Skeletal muscle tissue (tissue), 4 donors: ENCODE measurements around the gene ACKR1. TPM values are rescaled to one million over a fixed set of nuclear protein-coding genes. Genes with fewer than 3 reads are reported as not detected.

Experiments used
- H3K27ac ChIP-seq: one replicate; pipeline ENCODE4 v1.7.0; 2013; ENCODE audit warnings: mild to moderate bottlenecking, low read depth, low read length, inconsistent platforms
- H3K27me3 ChIP-seq, 3 donors: one replicate each; pipeline ENCODE4 v1.7.0; 2013; ENCODE audit warnings: low read length in 3 of 3; ENCODE audit not compliant: control insufficient read depth in 3 of 3, insufficient read depth in 3 of 3
- H3K36me3 ChIP-seq, 3 donors: one replicate each; pipeline ENCODE4 v1.7.0; 2013; ENCODE audit warnings: low read length in 3 of 3; ENCODE audit not compliant: control insufficient read depth in 3 of 3, insufficient read depth in 3 of 3
- H3K4me1 ChIP-seq, 3 donors: one replicate each; pipeline ENCODE4 v1.7.0; 2013; ENCODE audit warnings: low read length in 3 of 3, mild to moderate bottlenecking in 3 of 3; ENCODE audit not compliant: control insufficient read depth in 3 of 3, insufficient read depth in 3 of 3
- H3K4me3 ChIP-seq, 3 donors: one replicate each; pipeline ENCODE4 v1.7.0; 2013; ENCODE audit warnings: low read length in 3 of 3
- H3K9ac ChIP-seq, 3 donors: one replicate each; pipeline ENCODE4 v1.7.0; 2013; ENCODE audit warnings: low read length in 3 of 3, mild to moderate bottlenecking in 3 of 3, moderate library complexity in 2 of 3, low read depth in 1 of 3
- H3K9me3 ChIP-seq, 3 donors: one replicate each; pipeline ENCODE4 v1.7.0; 2013; ENCODE audit warnings: low read length in 3 of 3; ENCODE audit not compliant: control insufficient read depth in 3 of 3
- total RNA-seq: library from RNA; depleted of rRNA; stranded (reverse); fragments of >200 nt; gene quantifications from one replicate; pipeline ENCODE4 v1.2.3, GENCODE V29; 2014
- donor health status: Osteomylitis.

Gene ACKR1
- total RNA-seq, 1 donor from 2014 or later: 4.7 TPM

DNA sequence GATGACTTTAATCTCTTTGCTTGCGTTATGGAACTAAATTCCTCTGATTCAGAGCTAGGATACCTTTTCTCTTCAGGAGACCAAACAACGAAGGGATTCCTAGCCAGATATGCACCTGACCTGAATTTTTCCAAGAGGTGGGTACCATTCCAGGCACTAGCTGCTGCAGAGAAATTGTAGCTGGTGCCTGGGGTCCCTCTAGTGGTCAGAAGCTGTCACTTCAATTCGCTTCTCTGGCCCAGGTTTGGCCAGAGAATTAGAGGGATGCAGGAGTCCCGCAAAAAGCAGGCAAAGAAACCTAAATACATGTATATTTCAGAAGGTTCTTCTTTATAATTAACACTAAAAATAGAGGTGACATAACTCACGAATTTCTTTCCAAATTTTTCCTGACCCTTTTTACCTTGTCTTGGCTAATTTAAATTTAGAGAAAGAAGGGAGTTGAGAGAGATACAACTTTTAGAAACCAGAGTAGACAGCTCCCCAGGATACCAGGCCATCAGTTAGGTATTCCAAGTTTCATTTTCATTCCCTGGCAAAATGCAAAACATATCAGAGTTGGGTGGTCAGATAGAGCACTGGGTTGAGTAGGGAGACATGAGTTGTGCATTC lies 9.6 kb downstream of the ACKR1 start:
- H3K27ac ChIP-seq: no peak overlapping the region
- no peaks in the 10 kb centered on the region for H3K36me3 ChIP-seq
- H3K4me3 ChIP-seq: no peak overlapping the region
- H3K9me3 ChIP-seq: no peaks in the 10 kb centered on the region
- peaks cover 0 to 14% (median 11%) of the 10 kb centered on the region in 3 donors for H3K27me3 ChIP-seq
- H3K4me1 ChIP-seq: peaks cover 0 to 7% (median 0%) of the 10 kb centered on the region in 3 donors
- no peak overlapping the region for H3K9ac ChIP-seq

DNA sequence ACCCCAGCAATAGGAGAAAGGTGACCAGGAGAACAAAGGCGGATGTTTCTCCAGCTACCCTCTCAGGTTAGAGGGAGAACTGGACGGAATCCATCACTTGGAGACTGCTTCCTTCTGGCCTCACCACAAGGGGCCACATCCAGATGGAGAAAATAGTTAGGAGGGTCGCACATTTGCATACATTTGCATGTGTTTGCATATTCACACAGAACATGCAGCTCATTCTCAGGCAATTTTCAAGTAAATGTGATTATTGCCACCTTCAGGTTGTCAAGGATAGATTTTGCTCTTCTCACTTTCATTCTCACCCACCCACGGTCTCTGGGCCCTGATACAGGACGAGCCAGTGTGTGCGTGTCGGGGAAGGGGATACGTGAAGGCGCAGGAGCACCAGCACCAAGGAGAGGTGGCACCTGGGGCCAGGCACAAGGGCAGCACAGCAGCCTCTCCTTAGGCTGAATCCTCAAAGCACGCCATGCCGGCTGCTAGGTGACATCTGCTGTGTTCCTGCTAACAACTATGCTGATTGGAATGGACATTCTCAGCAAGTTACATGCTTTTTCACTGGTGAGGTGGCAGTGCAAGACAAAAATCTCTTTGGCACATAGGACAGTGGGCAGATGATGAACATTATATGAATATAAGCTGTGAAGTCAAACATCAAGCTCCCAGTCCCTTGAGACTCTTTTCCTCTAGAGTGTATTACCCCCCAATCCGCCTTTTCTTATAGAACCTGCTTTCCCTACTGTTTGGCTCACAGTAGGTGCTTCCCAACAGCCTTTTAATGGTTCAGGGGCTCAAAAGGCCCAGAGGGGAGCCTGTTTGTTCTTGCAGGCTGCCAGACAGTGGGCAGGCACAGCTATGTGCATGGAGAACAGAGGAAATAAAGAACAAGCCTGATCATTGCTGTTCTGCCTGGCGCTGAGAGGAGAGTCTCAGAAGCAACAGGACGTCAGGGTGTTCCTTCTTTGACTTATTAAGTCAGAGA lies 14.3 kb downstream of the ACKR1 start:
- no peaks in the 10 kb centered on the region for H3K4me1 ChIP-seq
- H3K27ac ChIP-seq: no peak overlapping the region
- H3K4me3 ChIP-seq: no peak overlapping the region
- H3K27me3 ChIP-seq: peaks cover 0 to 13% (median 5%) of the 10 kb centered on the region in 3 donors
- no peak overlapping the region for H3K9ac ChIP-seq
- H3K36me3 ChIP-seq: no peaks in the 10 kb centered on the region
- H3K9me3 ChIP-seq: no peaks in the 10 kb centered on the region

DNA sequence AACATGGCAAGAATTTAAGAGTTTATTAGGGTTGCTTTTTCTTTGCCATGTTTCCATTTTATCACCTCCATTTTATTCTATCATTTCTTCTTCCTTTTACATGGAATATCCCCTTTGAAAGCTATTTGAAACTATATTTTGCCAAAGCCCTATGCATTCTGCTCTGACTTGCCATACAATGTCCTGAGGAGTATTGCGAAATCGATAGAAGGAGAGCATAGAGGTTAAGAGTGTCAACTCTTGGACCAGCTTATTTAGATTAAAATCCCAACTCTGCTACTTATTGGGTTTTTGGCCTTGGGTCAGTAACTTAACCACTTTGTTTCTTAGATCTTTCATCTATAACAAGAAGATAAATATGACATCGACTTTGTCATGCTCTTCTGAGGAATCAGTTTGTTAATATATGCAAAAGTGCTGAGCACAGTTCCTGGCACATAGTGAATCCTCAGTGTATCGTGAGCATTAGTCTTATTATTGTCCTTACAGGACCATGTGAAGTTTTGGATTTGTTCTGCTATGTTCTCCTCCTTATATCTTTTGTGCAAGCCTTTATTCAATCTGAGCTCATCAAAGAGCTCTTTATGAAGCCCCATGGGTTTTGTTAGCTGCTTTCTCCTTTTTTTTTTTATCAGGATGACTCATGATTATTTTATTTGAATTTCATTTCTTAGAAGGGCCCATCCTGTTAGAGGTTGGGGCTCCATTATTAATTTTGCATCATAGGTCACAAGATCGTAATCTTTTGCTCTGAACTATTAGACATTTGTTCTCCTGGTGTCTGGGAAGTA lies 17.6 kb downstream of the ACKR1 start:
- Histone ChIP-seq H3K36me3 (no peaks in the 10 kb centered on the region), H3K9me3 (no peaks in the 10 kb centered on the region), H3K4me1 (no peaks in the 10 kb centered on the region), H3K9ac (no peak overlapping the region), H3K27ac (no peak overlapping the region), H3K27me3 (peaks cover 4 to 8% (median 5%) of the 10 kb centered on the region in 3 donors), H3K4me3 (no peak overlapping the region)

DNA sequence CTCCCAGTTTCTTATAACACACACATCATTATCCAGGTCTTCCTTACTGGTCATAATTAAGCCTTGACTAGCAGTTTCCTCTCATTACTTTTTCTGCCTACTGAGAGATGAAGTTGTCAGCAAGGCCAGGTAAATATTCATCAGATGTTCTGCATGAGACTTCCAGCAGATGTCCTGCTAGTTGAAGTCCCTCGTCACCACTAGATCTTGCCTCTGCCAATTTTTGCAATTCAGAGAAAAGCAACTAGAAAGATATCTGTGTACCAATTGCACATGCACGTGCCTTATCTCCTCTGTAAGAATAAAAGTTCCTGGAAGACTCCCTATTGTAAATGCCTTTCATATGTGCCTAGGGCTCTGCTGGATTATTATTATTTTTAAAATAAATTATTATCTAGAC lies 18.3 kb downstream of the ACKR1 start:
- Histone ChIP-seq H3K27me3 (peaks cover 4 to 8% (median 5%) of the 10 kb centered on the region in 3 donors), H3K36me3 (no peaks in the 10 kb centered on the region), H3K4me1 (no peaks in the 10 kb centered on the region), H3K9ac (no peak overlapping the region), H3K27ac (no peak overlapping the region), H3K9me3 (no peaks in the 10 kb centered on the region), H3K4me3 (no peak overlapping the region)

DNA sequence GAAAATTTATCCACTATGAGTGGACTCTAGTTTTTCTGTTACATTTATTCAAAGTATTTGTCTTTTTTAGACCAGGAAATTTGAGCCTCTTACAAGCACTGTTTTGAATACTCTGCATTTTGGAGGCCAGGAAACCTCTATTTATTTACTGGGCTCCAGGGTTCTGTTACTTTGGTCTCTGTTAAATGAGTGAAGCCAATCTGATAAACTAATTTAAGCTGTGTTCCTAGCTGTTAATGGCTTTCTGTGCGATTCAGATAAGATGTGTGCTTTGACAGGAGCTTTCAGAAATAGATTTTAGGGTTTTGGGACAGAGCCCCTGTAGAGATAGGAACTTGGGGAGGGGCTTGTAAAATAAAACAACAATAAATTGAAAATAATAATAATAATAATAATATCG lies 23.9 kb downstream of the ACKR1 start:
- Histone ChIP-seq H3K36me3 (no peaks in the 10 kb centered on the region), H3K4me3 (no peak overlapping the region), H3K9me3 (no peaks in the 10 kb centered on the region), H3K27ac (no peak overlapping the region), H3K9ac (no peak overlapping the region), H3K27me3 (peaks cover 0 to 4% (median 2%) of the 10 kb centered on the region in 3 donors), H3K4me1 (no peaks in the 10 kb centered on the region)

DNA sequence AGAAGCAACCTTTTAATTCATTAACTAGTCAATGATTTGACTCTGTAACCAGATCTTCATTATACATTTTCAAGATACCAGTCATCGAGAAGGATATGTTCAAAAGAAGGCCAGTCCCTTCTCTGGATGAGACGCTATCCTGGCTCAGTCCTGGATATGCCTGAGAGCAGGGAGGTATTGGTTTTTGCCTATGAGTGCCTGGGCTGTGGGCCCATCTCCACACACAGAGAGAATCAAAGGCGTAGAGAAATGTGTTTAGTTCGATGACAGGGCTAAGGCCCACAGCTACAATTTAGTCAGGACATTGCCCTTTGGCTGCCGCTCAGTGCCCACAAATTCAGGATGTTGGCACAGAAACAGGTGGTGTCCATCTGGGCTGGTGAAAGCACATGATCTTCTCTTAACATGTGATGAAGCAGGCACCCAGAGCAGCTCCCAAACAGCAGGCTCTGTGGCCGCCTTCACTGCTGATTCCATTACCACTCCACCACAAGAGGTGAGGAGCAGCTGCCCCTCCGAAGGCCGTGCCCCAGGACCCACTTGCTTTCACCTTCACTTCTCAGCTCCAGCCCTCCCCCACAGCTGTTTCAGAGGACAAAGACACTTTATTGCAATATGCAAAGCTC lies 24.7 kb downstream of the ACKR1 start:
- Histone ChIP-seq H3K4me1 (no peaks in the 10 kb centered on the region), H3K4me3 (no peak overlapping the region), H3K9me3 (no peaks in the 10 kb centered on the region), H3K36me3 (no peaks in the 10 kb centered on the region), H3K27ac (no peak overlapping the region), H3K27me3 (peaks cover 0 to 4% (median 2%) of the 10 kb centered on the region in 3 donors), H3K9ac (no peak overlapping the region)

DNA sequence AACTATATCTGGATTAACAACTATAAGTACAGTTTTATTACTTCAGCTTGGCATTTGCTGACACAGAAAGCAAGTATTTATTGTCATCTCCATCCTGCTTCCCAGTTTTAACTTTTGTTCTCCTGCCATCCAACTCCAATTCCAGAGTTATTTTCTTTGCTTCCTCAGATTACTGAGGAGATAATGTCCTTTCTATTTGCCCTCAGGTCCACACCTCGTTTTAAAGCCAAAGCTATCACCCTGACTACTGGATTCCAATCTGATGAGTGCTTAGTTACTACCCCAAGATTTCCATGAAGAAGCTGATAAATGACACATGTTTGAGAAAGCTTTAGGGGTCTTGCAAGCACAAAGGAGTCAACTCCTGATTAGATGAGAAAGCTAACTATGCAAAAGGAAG lies 25.2 kb downstream of the ACKR1 start:
- H3K27me3 ChIP-seq: peaks cover 0 to 2% (median 0%) of the 10 kb centered on the region in 3 donors
- no peaks in the 10 kb centered on the region for H3K4me1 ChIP-seq
- H3K36me3 ChIP-seq: no peaks in the 10 kb centered on the region
- H3K9ac ChIP-seq: no peak overlapping the region
- no peaks in the 10 kb centered on the region for H3K9me3 ChIP-seq
- H3K4me3 ChIP-seq: no peak overlapping the region
- no peak overlapping the region for H3K27ac ChIP-seq

DNA sequence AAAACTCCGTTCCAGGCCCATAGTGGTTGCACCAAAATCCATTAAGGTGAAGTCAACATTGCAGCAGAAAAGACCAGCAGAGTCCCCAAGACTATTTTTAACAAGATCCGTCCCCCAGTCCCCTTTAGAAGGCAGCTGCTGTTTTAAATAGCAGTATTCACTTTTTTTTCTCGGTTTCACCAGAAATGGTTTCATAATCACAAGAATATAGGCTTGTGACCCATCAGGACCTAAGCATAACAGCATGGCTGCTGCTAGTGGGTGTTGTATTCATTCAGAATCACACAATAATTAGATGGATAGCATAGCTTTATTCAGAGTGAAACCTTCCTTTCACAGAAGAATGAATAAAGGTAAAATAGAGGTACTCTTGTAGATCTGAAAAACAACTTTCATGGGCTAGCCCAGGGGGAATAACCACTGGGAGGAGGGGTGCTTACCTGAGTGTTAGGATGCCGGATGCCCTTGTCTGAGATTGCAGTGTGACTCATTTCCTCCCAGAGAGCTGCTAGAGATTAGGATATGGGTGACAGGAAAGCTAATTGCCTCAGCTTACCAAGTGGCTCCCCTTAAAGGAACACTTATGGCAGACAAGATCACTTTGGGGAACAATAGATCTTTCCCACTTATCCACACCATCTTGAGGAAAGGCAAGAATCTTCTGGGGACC lies 35.0 kb downstream of the ACKR1 start:
- Histone ChIP-seq H3K9me3 (peaks cover 0 to 2% (median 0%) of the 10 kb centered on the region in 3 donors), H3K9ac (no peak overlapping the region), H3K27me3 (no peaks in the 10 kb centered on the region), H3K4me3 (no peak overlapping the region), H3K27ac (no peak overlapping the region), H3K4me1 (no peaks in the 10 kb centered on the region), H3K36me3 (no peaks in the 10 kb centered on the region)

DNA sequence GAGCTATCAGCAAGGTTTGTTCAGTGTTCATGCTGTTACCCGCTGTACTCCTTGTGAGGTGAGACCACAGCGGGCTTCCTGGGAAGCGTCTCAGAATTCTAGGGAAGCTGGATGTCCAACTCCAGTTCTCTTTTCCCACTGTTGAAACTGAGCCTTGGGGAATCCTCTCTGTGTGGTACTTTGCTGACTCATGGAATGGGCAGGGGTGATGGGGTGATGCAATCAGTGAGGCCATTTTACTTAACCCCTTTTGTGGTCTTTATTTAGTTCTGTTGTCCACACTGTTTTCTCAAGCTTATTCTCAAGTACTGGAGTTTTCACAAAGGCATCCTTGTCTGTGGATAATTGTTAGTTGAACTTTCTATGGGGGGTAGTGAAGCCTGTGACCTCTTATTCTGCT lies 42.6 kb downstream of the ACKR1 start:
- H3K27ac ChIP-seq: no peak overlapping the region

More for the DNA sequence above, 42.6 kb downstream of the ACKR1 start:
- Histone ChIP-seq H3K36me3 (no peaks in the 10 kb centered on the region), H3K9me3 (peaks cover 0 to 3% (median 2%) of the 10 kb centered on the region in 3 donors), H3K4me3 (no peak overlapping the region), H3K27me3 (no peaks in the 10 kb centered on the region), H3K9ac (no peak overlapping the region), H3K4me1 (no peaks in the 10 kb centered on the region)
